Erythroblast (primary cell): ENCODE data around the gene RIPK4.

Source experiments
- GATA1 ChIP-seq: IDR thresholded peaks from 2 replicates; pipeline ENCODE4 v1.6.1; 2011; ENCODE audit warnings: low read depth, mild to moderate bottlenecking, control low read depth, low read length, moderate library complexity
- POLR2A ChIP-seq: IDR thresholded peaks from 2 replicates; pipeline ENCODE4 v1.6.1; 2011; ENCODE audit warnings: mild to moderate bottlenecking, low read length

- TF ChIP-seq POLR2A (no peak), GATA1 (no peak)
These were observed 26.1 kb downstream of the RIPK4 start for GRCh38 chr21:41740604-41741252.
